Measurements from ENCODE around the gene EGR2. TPM values are rescaled to one million over a fixed set of nuclear protein-coding genes. Genes with fewer than 3 reads are reported as not detected.

The EGR2 gene
- total RNA-seq, result 0.32 TPM in 1 of 2 replicates, not detected in the other

GRCh38 chr10:62816331-62817120 is at the start of gene EGR2:
EGR2 (minus strand) TSS chr10:62816366; CDS start chr10:62816029, 337 bp downstream.

GRCh38 chr10:62804356-62805230 is 11.6 kb downstream of the EGR2 start, which contains the start of gene ADO:
ADO (plus strand) TSS chr10:62804720; CDS start chr10:62805060, 340 bp downstream.

Other genes starting within 250 kb of the EGR2 start
- 19.2 and 20.8 TPM in 2 replicates for gene ADO, start 11.6 kb downstream of the EGR2 start, total RNA-seq